Upper lobe of right lung (tissue), 1 donor: ENCODE results near the gene SH3GL3. TPM values are rescaled to one million over a fixed set of nuclear protein-coding genes. Genes with fewer than 3 reads are reported as not detected.

Source experiments
- ATAC-seq: fragments of 200-7000 bp; cut with Tn5 transposase; one replicate; pipeline ENCODE4 v1.9.1; 2020; ENCODE audit warnings: mild to moderate bottlenecking, moderate library complexity
- DNase-seq: peaks from one replicate; pipeline ENCODE4 v3.0.0-alpha.2; 2020
- H3K27ac ChIP-seq: fragments of 200-600 bp; one replicate; pipeline ENCODE4 v1.8.0; 2022
- H3K27me3 ChIP-seq: fragments of 200-600 bp; one replicate; pipeline ENCODE4 v1.8.0; 2022; ENCODE audit warnings: mild to moderate bottlenecking
- H3K36me3 ChIP-seq: fragments of 200-600 bp; one replicate; pipeline ENCODE4 v1.8.0; 2022
- H3K4me1 ChIP-seq: fragments of 200-600 bp; one replicate; pipeline ENCODE4 v1.8.0; 2022
- H3K4me3 ChIP-seq: fragments of 200-600 bp; one replicate; pipeline ENCODE4 v1.8.0; 2022; ENCODE audit warnings: mild to moderate bottlenecking
- H3K9me3 ChIP-seq: fragments of 200-600 bp; one replicate; pipeline ENCODE4 v1.8.0; 2022
- CTCF ChIP-seq: fragments of 200-600 bp; IDR thresholded peaks from one replicate; pipeline ENCODE4 v1.8.0; 2022; ENCODE audit warnings: antibody characterized with exemption
- intact Hi-C: fragments of 100-400 bp; cut with DNase I; formaldehyde crosslinking; loops from one replicate; pipeline ENCODE4 v1.11.0; 2022
- total RNA-seq: library from RNA; stranded (reverse); fragmentation: NEBNext Ultra II Directional; extraction: Animal tissue kit (Norgen Biotek cat#: 25700); gene quantifications from one replicate; pipeline ENCODE4 v1.2.1, GENCODE V29; 2021
- donor health status: DM: no; HTN: yes; CAD: no; lungs with severe emphysema.

SH3GL3 gene
- total RNA-seq, 1 donor from 2014 or later: 3.4 TPM

DNA sequence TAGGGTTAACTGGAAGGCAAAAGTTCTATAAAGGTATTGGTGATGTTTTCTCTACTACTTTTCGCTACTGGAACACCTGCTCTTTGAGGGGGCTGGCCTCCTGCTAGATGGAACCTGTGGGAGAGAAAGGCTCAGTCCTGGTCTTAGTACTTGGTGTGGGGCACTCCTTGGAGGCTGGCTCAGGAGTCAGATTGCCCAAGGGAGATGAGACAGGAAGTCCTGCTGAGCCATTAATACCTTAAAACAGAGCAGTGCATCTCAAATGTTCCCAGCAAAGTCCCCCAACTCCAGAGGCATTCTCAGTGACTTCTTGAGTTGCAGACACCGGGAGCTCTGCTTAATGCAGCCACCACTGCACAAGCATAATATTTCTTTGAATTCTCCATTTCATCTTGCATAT, 203.7 kb downstream of the SH3GL3 start:
- H3K9me3 ChIP-seq: no peaks in the 10 kb centered on the region
- H3K4me3 ChIP-seq: no peak overlapping the region
- H3K4me1 ChIP-seq: no peaks in the 10 kb centered on the region
- DNase-seq (no peak), ATAC-seq (no peak)
- no peak for TF ChIP-seq CTCF
- no peak overlapping the region for H3K27ac ChIP-seq
- peaks cover 12% of the 10 kb centered on the region for H3K27me3 ChIP-seq
- intact Hi-C loops: no loop called here
- no peaks in the 10 kb centered on the region for H3K36me3 ChIP-seq

DNA sequence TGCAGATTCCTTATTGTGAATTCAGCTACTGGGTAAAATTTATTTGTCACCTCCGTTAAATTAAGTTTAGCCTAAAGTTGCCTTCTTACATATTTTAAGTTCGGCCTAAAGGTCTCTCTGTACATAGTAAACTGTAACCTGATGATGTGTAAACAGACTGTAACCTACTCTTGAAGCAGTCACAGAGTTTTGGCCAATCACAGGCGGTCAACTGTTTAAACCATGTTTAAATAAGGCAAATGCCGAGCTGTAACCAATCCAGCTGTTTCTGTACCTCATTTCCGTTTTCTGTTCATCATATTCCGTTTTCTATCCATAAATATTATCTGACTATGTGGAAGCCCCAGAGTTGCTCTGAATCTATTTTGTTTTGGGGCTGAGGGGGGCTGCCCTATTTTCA, 204.4 kb downstream of the SH3GL3 start:
- no peaks in the 10 kb centered on the region for H3K9me3 ChIP-seq
- peaks cover 12% of the 10 kb centered on the region for H3K27me3 ChIP-seq
- no peak overlapping the region for H3K27ac ChIP-seq
- intact Hi-C loops: no loop called here
- no peak for TF ChIP-seq CTCF
- no peaks in the 10 kb centered on the region for H3K4me1 ChIP-seq
- no peak for ATAC-seq
- no peak overlapping the region for H3K4me3 ChIP-seq
- H3K36me3 ChIP-seq: no peaks in the 10 kb centered on the region
- DNase-seq: no peak

DNA sequence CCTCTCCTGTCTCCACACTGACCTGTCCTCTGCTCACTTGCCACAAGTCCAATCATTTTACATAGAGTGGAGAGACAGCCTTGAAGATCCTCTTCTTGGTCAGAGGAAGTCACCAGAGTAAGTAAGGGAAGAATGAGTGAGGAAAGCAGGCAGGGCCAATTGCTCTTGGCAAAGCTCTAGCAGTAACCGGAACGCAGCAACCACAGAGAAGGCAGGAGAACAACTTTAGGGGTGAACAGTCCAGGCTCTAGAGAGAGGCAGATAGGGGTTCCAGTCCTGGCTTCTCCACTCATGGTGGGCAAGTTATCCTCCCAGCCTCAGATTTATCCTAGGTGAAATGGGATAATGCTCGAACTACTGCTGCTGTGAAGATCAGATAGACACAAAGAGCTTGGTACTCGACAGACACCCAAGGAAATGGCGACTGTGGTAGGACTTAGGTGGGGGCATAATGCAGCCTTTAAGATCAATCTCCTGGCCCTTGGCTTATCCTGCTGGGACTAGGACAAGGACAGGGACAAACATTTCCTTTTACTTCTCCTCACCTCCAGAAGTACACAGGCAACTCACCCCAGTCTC, 205.6 kb downstream of the SH3GL3 start:
- Histone ChIP-seq H3K27me3 (peaks cover 12% of the 10 kb centered on the region), H3K4me3 (no peak overlapping the region), H3K27ac (no peak overlapping the region), H3K36me3 (no peaks in the 10 kb centered on the region), H3K9me3 (no peaks in the 10 kb centered on the region), H3K4me1 (no peaks in the 10 kb centered on the region)
- no peak for TF ChIP-seq CTCF
- ATAC-seq (no peak), DNase-seq (no peak)
- intact Hi-C loops: no loop called here

DNA sequence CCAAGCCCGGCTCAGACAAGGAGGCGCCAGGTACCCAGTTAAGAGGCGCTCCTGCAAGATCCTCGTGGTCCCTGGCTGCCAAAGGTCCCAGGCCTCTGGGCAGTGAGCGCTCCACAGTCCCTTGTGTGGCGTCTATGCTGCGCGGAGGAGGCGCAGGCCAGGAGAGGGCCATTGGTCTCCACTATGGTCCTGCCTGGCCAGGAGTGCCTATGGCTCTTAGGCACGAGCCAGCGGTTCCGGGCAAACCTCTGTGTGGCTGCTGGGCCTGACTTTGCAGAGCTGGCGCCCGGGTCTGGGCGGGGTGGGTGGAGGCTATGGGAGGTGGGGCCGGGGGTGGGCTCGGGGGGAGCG, 206.1 kb downstream of the SH3GL3 start:
- DNase-seq (no peak), ATAC-seq (peak; percentile 32)
- H3K36me3 ChIP-seq: no peaks in the 10 kb centered on the region
- H3K9me3 ChIP-seq: no peaks in the 10 kb centered on the region
- H3K4me1 ChIP-seq: no peaks in the 10 kb centered on the region
- no peak overlapping the region for H3K27ac ChIP-seq
- intact Hi-C loops: no loop called here
- peak overlapping the region; percentile 16 for H3K4me3 ChIP-seq
- H3K27me3 ChIP-seq: peaks cover 12% of the 10 kb centered on the region
- TF ChIP-seq CTCF: no peak

DNA sequence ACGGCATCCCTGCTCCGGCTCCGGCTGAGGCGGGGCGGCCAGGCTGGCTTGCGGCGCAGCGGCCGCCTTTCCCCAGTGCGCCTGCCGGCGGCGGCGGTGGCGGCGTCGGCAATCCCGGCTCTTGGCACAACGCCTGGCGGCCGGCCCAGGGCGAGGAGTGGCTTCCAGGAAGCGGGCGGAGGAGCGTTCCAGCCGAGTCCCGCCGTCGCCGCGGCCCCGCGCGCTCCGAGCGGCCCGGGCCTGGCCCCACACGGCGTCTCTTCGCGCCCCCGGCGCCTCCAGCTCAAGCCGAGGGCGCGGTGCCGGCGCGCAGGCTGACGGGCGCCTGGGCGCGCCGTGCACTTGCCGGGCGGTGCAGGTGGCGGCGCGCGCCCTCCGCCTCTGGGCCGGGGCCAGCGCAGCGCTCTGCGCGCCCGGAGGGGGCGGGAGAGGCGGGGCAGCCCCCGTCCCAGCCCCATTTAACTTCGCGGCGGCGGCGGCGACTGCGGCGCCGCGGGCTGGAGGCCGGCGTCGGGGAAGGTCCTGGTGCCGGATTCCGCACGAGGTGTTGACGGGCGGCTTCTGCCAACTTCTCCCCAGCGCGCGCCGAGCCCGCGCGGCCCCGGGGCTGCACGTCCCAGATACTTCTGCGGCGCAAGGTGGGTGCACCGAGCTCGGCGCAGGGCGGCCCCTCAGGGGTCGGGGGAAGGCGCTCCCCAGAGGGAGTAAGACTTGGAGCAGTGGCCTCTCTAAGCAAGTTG, 206.7 kb downstream of the SH3GL3 start, which contains the start of gene ADAMTSL3:
Gene ADAMTSL3, plus strand, starts transcription at position 485 of the 740 bp plus-strand sequence. CDS start 1,639 bp downstream, outside the sequence.
- DNase-seq: peak; percentile 91
- H3K27ac ChIP-seq: peak within 1 kb of the TSS; percentile 47
- no peak for TF ChIP-seq CTCF

More for the DNA sequence above, 206.7 kb downstream of the SH3GL3 start, which contains the start of gene ADAMTSL3:
- H3K4me1 ChIP-seq: no peaks in the 10 kb centered on the region
- ATAC-seq: peak; percentile 81
- H3K27me3 ChIP-seq: peaks cover 12% of the 10 kb centered on the region
- H3K9me3 ChIP-seq: no peaks in the 10 kb centered on the region
- H3K36me3 ChIP-seq: no peaks in the 10 kb centered on the region
- intact Hi-C loops: no loop called here
- peak within 1 kb of the TSS; percentile 52 for H3K4me3 ChIP-seq
